SK-N-SH (cell line): Measurements from ENCODE around the gene CARD14. TPM values are rescaled to one million over a fixed set of nuclear protein-coding genes. Genes with fewer than 3 reads are reported as not detected.

Experiments
- CTCF ChIA-PET: fragments of 300-600, 350-600 bp; formaldehyde crosslinking; extraction: SDS; loops from one replicate; lab custom pipeline; 2021; lab: Yijun Ruan, JAX
- POLR2A ChIA-PET: fragments of 350-600 bp; sonication (Branson Sonifier 250); formaldehyde crosslinking; extraction: SDS; loops from one replicate; lab custom pipeline; 2020; ENCODE audit warnings: antibody characterized with exemption, inconsistent platforms; lab: Yijun Ruan, JAX
- DNase-seq: peaks from one replicate; pipeline ENCODE4 v3.0.0; 2012
- H2AFZ ChIP-seq: fragments of 200-600 bp; sonication (generic); 2 replicates; pipeline ENCODE4 v1.8.1; 2016; ENCODE audit warnings: antibody characterized with exemption, mild to moderate bottlenecking, low read depth
- H3F3A ChIP-seq: fragments of 200-600 bp; sonication (generic); replicated peaks from 2 replicates; pipeline ENCODE3; 2016; ENCODE audit warnings: antibody characterized with exemption, mild to moderate bottlenecking; ENCODE audit not compliant: insufficient read depth
- H3K27ac ChIP-seq, 2 experiments: fragments of 200-500 bp in 1 of 2; fragments of 200-600 bp in 1 of 2; sonication (Bioruptor generic) in 1 of 2; sonication (generic), shearing (Covaris generic) in 1 of 2; 2 replicates each; pipeline versions ENCODE4 v1.5.1 to v1.6.1; 2014 to 2016; ENCODE audit warnings: low read depth in 2 of 2, inconsistent platforms in 1 of 2, low read length in 1 of 2, mild to moderate bottlenecking in 1 of 2, mixed read lengths in 1 of 2
- H3K27me3 ChIP-seq: fragments of 200-600 bp; sonication (generic), shearing (Covaris generic); 2 replicates; pipeline ENCODE4 v1.6.1; 2016; ENCODE audit warnings: mixed run types; ENCODE audit not compliant: insufficient read depth
- H3K36me3 ChIP-seq, 2 experiments: fragments of 200-500 bp in 1 of 2; fragments of 200-600 bp in 1 of 2; sonication (Bioruptor generic) in 1 of 2; sonication (generic) in 1 of 2; replicated peaks in 1 of 2; 2 replicates each; pipeline versions ENCODE3 to v1.5.1; 2014 to 2016; ENCODE audit warnings: low read length in 1 of 2, mild to moderate bottlenecking in 1 of 2; ENCODE audit not compliant: insufficient read depth in 2 of 2, control insufficient read depth in 1 of 2
- H3K4me1 ChIP-seq, 2 experiments: fragments of 200-500 bp in 1 of 2; fragments of 200-600 bp in 1 of 2; sonication (Bioruptor generic) in 1 of 2; sonication (generic), shearing (Covaris generic) in 1 of 2; 2 replicates each; pipeline versions ENCODE4 v1.5.1 to v1.6.1; 2014 to 2016; ENCODE audit warnings: low read depth in 1 of 2, low read length in 1 of 2, mixed run types in 1 of 2; ENCODE audit not compliant: insufficient read depth in 2 of 2, control insufficient read depth in 1 of 2
- H3K4me2 ChIP-seq: fragments of 200-600 bp; sonication (generic), shearing (Covaris generic); 2 replicates; pipeline ENCODE4 v1.6.1; 2017; ENCODE audit warnings: mixed run types
- H3K4me3 ChIP-seq, 2 experiments: fragments of 200-500 bp in 1 of 2; fragments of 200-600 bp in 1 of 2; sonication (Bioruptor generic) in 1 of 2; sonication (generic), shearing (Covaris generic) in 1 of 2; 2 replicates each; pipeline versions ENCODE4 v1.5.1 to v1.8.1; 2014 to 2016; ENCODE audit warnings: low read depth in 2 of 2, inconsistent platforms in 1 of 2, low read length in 1 of 2, mild to moderate bottlenecking in 1 of 2, mixed read lengths in 1 of 2, moderate library complexity in 1 of 2
- H3K79me2 ChIP-seq: fragments of 200-600 bp; sonication (generic); 2 replicates; pipeline ENCODE4 v1.8.1; 2017; ENCODE audit warnings: mild to moderate bottlenecking; ENCODE audit not compliant: insufficient read depth
- H3K9ac ChIP-seq: fragments of 200-600 bp; sonication (generic); 2 replicates; pipeline ENCODE4 v1.6.1; 2017; ENCODE audit warnings: mixed run types
- H3K9me2 ChIP-seq: fragments of 200-600 bp; sonication (generic); 2 replicates; pipeline ENCODE4 v1.6.1; 2017; ENCODE audit warnings: mixed run types
- H3K9me3 ChIP-seq: fragments of 200-600 bp; sonication (generic); 2 replicates; pipeline ENCODE4 v1.6.1; 2017; ENCODE audit warnings: mixed run types, mild to moderate bottlenecking, moderate library complexity
- H4K20me1 ChIP-seq: fragments of 200-600 bp; sonication (generic); 2 replicates; pipeline ENCODE4 v1.6.1; 2017; ENCODE audit warnings: mild to moderate bottlenecking, mixed run types; ENCODE audit not compliant: insufficient read depth
- CHD2 ChIP-seq: fragments of 150-350 bp; IDR thresholded peaks from 2 replicates; pipeline ENCODE4 v1.6.1; 2018; ENCODE audit warnings: low read length; ENCODE audit not compliant: partially characterized antibody
- EP300 ChIP-seq, 2 experiments: IDR thresholded peaks; 2 replicates each; pipeline versions ENCODE4 v1.4.0 to v1.6.1; 2012; ENCODE audit warnings: borderline replicate concordance in 1 of 2, low read depth in 1 of 2, low read length in 1 of 2
- FOXJ3 ChIP-seq: sonication (generic); formaldehyde crosslinking; IDR thresholded peaks from 2 replicates; pipeline ENCODE4 v1.5.1; 2020; ENCODE audit warnings: mild to moderate bottlenecking, missing genetic modification reagents
- GABPA ChIP-seq: IDR thresholded peaks from 2 replicates; pipeline ENCODE4 v1.4.0; 2012; ENCODE audit warnings: low read depth, mild to moderate bottlenecking
- JUND ChIP-seq: IDR thresholded peaks from 2 replicates; pipeline ENCODE4 v1.4.0; 2012
- MEF2A ChIP-seq: IDR thresholded peaks from 2 replicates; pipeline ENCODE4 v1.4.0; 2012; ENCODE audit warnings: low read depth, borderline replicate concordance
- MXI1 ChIP-seq: IDR thresholded peaks from 2 replicates; pipeline ENCODE4 v1.6.1; 2012; ENCODE audit warnings: mild to moderate bottlenecking, low read depth, low read length, improper control_type of control experiment
- PBX3 ChIP-seq: IDR thresholded peaks from 2 replicates; pipeline ENCODE4; 2012
- RAD21 ChIP-seq: IDR thresholded peaks from 2 replicates; pipeline ENCODE4 v1.6.1; 2012; ENCODE audit warnings: mild to moderate bottlenecking, low read length
- RFX5 ChIP-seq: IDR thresholded peaks from 2 replicates; pipeline ENCODE4 v1.6.1; 2012; ENCODE audit warnings: mild to moderate bottlenecking, improper control_type of control experiment, low read length
- RXRA ChIP-seq: IDR thresholded peaks from 2 replicates; pipeline ENCODE4 v1.4.0; 2012; ENCODE audit warnings: low read depth, mild to moderate bottlenecking, borderline replicate concordance
- SIN3A ChIP-seq: IDR thresholded peaks from 2 replicates; pipeline ENCODE4 v1.6.1; 2012; ENCODE audit warnings: low read depth, mild to moderate bottlenecking, low read length, moderate library complexity, borderline replicate concordance
- TAF1 ChIP-seq: IDR thresholded peaks from 2 replicates; pipeline ENCODE4 v1.6.1; 2012; ENCODE audit warnings: low read depth, mild to moderate bottlenecking, low read length, moderate library complexity, borderline replicate concordance
- WGBS: methylation state at CpG from one replicate; pipeline ENCODE4 v1.1.6; 2017; ENCODE audit warnings: low lambda C conversion rate; 5-methylcytosine and 5-hydroxymethylcytosine counted together
- polyA plus RNA-seq, 3 experiments: library from polyadenylated mRNA; depleted of rRNA; stranded (reverse); fragments of >200 nt; gene quantifications; 2 replicates each; pipeline ENCODE4 v1.2.3, GENCODE V29; 2012
- TF ChIP-seq, protein P1 (sequence below): fragments of 150-350 bp; IDR thresholded peaks from 2 replicates; pipeline ENCODE4 v1.6.1; 2016; ENCODE audit warnings: mild to moderate bottlenecking, low read depth, low read length
- TF ChIP-seq, protein P2 (sequence below): IDR thresholded peaks from 2 replicates; pipeline ENCODE4 v1.4.0; 2012; ENCODE audit warnings: low read depth
- TF ChIP-seq, protein P3 (sequence below): IDR thresholded peaks from 2 replicates; pipeline ENCODE4 v1.6.1; 2012; ENCODE audit warnings: mild to moderate bottlenecking, low read depth, low read length, moderate library complexity
- TF ChIP-seq, protein P4 (sequence below): IDR thresholded peaks from 2 replicates; pipeline ENCODE4 v1.4.0; 2012; ENCODE audit warnings: low read depth, borderline replicate concordance

Gene CARD14
- polyA plus RNA-seq, 1 of the 3 experiments (the other 2 are of a cell fraction), result 0.05 TPM

DNA sequence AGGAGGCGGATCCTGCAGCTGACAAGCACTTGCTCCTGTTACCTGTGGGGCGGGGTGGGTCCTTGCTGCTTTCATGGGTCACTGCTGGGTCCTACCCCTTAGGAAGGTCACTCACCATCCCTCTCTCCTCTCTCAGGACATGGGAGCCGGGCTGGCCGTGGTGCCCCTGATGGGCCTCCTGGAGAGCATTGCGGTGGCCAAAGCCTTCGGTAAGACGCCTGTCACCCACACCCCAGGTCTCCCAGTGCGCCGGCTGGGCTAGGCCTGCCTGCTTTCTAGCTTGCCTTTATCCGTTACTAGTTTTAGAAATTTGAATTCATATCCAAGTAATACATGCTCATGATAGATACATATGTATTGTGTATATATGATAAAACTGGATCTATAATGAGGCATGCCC lies 67.6 kb downstream of the CARD14 start (continued):
- TF ChIP-seq SIN3A, result no peak
- TF ChIP-seq, protein P1, sequence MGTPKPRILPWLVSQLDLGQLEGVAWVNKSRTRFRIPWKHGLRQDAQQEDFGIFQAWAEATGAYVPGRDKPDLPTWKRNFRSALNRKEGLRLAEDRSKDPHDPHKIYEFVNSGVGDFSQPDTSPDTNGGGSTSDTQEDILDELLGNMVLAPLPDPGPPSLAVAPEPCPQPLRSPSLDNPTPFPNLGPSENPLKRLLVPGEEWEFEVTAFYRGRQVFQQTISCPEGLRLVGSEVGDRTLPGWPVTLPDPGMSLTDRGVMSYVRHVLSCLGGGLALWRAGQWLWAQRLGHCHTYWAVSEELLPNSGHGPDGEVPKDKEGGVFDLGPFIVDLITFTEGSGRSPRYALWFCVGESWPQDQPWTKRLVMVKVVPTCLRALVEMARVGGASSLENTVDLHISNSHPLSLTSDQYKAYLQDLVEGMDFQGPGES, result no peak
- no peak for TF ChIP-seq GABPA
- TF ChIP-seq MXI1, result no peak
- TF ChIP-seq, protein P2, sequence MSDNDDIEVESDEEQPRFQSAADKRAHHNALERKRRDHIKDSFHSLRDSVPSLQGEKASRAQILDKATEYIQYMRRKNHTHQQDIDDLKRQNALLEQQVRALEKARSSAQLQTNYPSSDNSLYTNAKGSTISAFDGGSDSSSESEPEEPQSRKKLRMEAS, result no peak
- TF ChIP-seq PBX3, result no peak
- no peak for TF ChIP-seq EP300 (IDR thresholded peaks at IDR 0.05; ENCODE audit: borderline replicate concordance in 1 of 2, low read depth in 1 of 2, low read length in 1 of 2)

GRCh38 chr17:80242505-80242904 lies 72.7 kb downstream of the CARD14 start:
- H3K9me2 ChIP-seq, result no peaks in the 10 kb centered on the region
- WGBS, result 86% methylated on average over 14 of the region's 14 CpGs
- ChIA-PET CTCF (interaction anchor here (1.0 kb wide), 1 partner anchor 234 kb away, joined by 3 read pairs; no protein-coding TSS in a partner anchor), POLR2A (no interaction called here)
- H3K4me2 ChIP-seq, result no peak overlapping the region
- no peak overlapping the region for H3K4me3 ChIP-seq
- no peaks in the 10 kb centered on the region for H3K4me1 ChIP-seq
- H3K9me3 ChIP-seq, result no peaks in the 10 kb centered on the region
- no peak overlapping the region for H3K27ac ChIP-seq
- H4K20me1 ChIP-seq, result no peaks in the 10 kb centered on the region
- DNase-seq, result no peak
- H3K79me2 ChIP-seq, result no peaks in the 10 kb centered on the region
- no peak overlapping the region for H3K9ac ChIP-seq
- H3K27me3 ChIP-seq, result no peaks in the 10 kb centered on the region
- H2AFZ ChIP-seq, result no peak overlapping the region
- peaks cover 23 to 36% of the 10 kb centered on the region in 2 experiments for H3K36me3 ChIP-seq
- no peak for TF ChIP-seq RXRA
- TF ChIP-seq, protein P3, sequence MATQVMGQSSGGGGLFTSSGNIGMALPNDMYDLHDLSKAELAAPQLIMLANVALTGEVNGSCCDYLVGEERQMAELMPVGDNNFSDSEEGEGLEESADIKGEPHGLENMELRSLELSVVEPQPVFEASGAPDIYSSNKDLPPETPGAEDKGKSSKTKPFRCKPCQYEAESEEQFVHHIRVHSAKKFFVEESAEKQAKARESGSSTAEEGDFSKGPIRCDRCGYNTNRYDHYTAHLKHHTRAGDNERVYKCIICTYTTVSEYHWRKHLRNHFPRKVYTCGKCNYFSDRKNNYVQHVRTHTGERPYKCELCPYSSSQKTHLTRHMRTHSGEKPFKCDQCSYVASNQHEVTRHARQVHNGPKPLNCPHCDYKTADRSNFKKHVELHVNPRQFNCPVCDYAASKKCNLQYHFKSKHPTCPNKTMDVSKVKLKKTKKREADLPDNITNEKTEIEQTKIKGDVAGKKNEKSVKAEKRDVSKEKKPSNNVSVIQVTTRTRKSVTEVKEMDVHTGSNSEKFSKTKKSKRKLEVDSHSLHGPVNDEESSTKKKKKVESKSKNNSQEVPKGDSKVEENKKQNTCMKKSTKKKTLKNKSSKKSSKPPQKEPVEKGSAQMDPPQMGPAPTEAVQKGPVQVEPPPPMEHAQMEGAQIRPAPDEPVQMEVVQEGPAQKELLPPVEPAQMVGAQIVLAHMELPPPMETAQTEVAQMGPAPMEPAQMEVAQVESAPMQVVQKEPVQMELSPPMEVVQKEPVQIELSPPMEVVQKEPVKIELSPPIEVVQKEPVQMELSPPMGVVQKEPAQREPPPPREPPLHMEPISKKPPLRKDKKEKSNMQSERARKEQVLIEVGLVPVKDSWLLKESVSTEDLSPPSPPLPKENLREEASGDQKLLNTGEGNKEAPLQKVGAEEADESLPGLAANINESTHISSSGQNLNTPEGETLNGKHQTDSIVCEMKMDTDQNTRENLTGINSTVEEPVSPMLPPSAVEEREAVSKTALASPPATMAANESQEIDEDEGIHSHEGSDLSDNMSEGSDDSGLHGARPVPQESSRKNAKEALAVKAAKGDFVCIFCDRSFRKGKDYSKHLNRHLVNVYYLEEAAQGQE, result no peak
- no peak for TF ChIP-seq TAF1
- TF ChIP-seq MXI1, result no peak
- TF ChIP-seq, protein P4, sequence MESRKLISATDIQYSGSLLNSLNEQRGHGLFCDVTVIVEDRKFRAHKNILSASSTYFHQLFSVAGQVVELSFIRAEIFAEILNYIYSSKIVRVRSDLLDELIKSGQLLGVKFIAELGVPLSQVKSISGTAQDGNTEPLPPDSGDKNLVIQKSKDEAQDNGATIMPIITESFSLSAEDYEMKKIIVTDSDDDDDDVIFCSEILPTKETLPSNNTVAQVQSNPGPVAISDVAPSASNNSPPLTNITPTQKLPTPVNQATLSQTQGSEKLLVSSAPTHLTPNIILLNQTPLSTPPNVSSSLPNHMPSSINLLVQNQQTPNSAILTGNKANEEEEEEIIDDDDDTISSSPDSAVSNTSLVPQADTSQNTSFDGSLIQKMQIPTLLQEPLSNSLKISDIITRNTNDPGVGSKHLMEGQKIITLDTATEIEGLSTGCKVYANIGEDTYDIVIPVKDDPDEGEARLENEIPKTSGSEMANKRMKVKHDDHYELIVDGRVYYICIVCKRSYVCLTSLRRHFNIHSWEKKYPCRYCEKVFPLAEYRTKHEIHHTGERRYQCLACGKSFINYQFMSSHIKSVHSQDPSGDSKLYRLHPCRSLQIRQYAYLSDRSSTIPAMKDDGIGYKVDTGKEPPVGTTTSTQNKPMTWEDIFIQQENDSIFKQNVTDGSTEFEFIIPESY, result no peak
- no peak for TF ChIP-seq RFX5
- no peak for TF ChIP-seq FOXJ3 (CRISPR knock-in tag)
- no peak for TF ChIP-seq MEF2A
- TF ChIP-seq RAD21, result no peak
- TF ChIP-seq, protein P2, result no peak
- TF ChIP-seq EP300 (IDR thresholded peaks at IDR 0.05; ENCODE audit: borderline replicate concordance in 1 of 2, low read depth in 1 of 2, low read length in 1 of 2), result no peak
- TF ChIP-seq CHD2, result no peak
- TF ChIP-seq JUND, result no peak
- H3F3A ChIP-seq, result no peaks in the 10 kb centered on the region
